K562 (cell line): ENCODE results near the gene NR2F6. TPM values are rescaled to one million over a fixed set of nuclear protein-coding genes. Genes with fewer than 3 reads are reported as not detected.

Experiments
- BRCA1 ChIP-seq, 2 experiments: fragments of 450-650 bp in 1 of 2; sonication (generic) in 1 of 2; formaldehyde crosslinking in 1 of 2; IDR thresholded peaks; 2 replicates each; pipeline versions ENCODE4 v1.5.0 to v1.6.1; 2017 to 2020; ENCODE audit warnings: mild to moderate bottlenecking in 1 of 2, missing genetic modification reagents in 1 of 2
- NR2C1 ChIP-seq, 2 experiments: fragments of 450-650 bp; IDR thresholded peaks; 2 replicates each; pipeline ENCODE4 v1.6.1; 2017; ENCODE audit warnings: mild to moderate bottlenecking in 2 of 2, antibody characterized with exemption in 1 of 2, inconsistent platforms in 1 of 2, missing compliant biosample characterization in 1 of 2, missing genetic modification characterization in 1 of 2
- RERE ChIP-seq: sonication (generic); formaldehyde crosslinking; IDR thresholded peaks from 2 replicates; pipeline ENCODE4 v1.8.0; 2023; ENCODE audit warnings: missing genetic modification reagents, mild to moderate bottlenecking, borderline replicate concordance
- polyA plus RNA-seq, 8 experiments: library from polyadenylated mRNA; depleted of rRNA in 4 of 8; stranded (reverse) in 5 of 8; unstranded in 3 of 8; fragments of >200 nt; fragmentation: Nextera tagmentation in 2 of 8; fragmentation: Illumina TruSeq in 1 of 8; extraction: Ambion mirVana in 2 of 8; extraction: Trizol in 1 of 8; gene quantifications; 2 replicates each; pipeline versions ENCODE4 v1.2.1 to v1.2.3, GENCODE V29; 2011 to 2014; ENCODE audit warnings: inconsistent platforms in 1 of 8, missing spikeins in 1 of 8
- total RNA-seq, 7 experiments: library from RNA; depleted of rRNA in 6 of 7; stranded (reverse); fragments of >200 nt in 6 of 7; fragmentation: Illumina TruSeq in 2 of 7; extraction: Trizol in 2 of 7; gene quantifications; 2 replicates each; pipeline versions ENCODE4 v1.2.1 to v1.2.3, GENCODE V29; 2011 to 2021; ENCODE audit warnings: low replicate concordance in 1 of 7

The NR2F6 gene
- total and polyA plus RNA-seq, 9 of the 15 experiments (the other 6 are each of a cell fraction or from before 2014, with no cell fraction given) = 0.76 to 97.5 (median 18.8) TPM

GRCh38 chr19:17248011-17248776 lies 2.5 kb upstream of the NR2F6 start (continued):
- no peak for TF ChIP-seq RERE (CRISPR knock-in tag)
- peak; percentile 80 for TF ChIP-seq NR2C1 (IDR thresholded peaks at IDR 0.05)
- TF ChIP-seq NR2C1 (tag; IDR thresholded peaks at IDR 0.05) = peak; percentile 81
- TF ChIP-seq BRCA1 (IDR thresholded peaks at IDR 0.05) = no peak
- no peak for TF ChIP-seq BRCA1 (CRISPR knock-in tag; IDR thresholded peaks at IDR 0.05)
